A549 (cell line): ENCODE data around the gene TRIM37.

Experiments used
- CBX8 ChIP-seq: fragments of 200-600 bp; sonication (generic); IDR thresholded peaks from 2 replicates; pipeline ENCODE4 v1.6.1; 2016
- CEBPB ChIP-seq, 2 experiments: fragments of >200 bp in 1 of 2; sonication (Bioruptor Twin) in 1 of 2; formaldehyde crosslinking in 1 of 2; IDR thresholded peaks; 2 replicates each; pipeline ENCODE4 v1.6.1; 2012 to 2016
- JUN ChIP-seq, 2 experiments: fragments of >200 bp; sonication (Bioruptor Twin); formaldehyde crosslinking; IDR thresholded peaks; 2 replicates in 1 of 2; 3 replicates in 1 of 2; pipeline ENCODE4 v1.6.1; 2016 to 2017
- MYC ChIP-seq: IDR thresholded peaks from 2 replicates; pipeline ENCODE4 v1.6.1; 2012; ENCODE audit warnings: mild to moderate bottlenecking, inconsistent platforms, low read length, improper control_type of control experiment, borderline replicate concordance
- PBX3 ChIP-seq: IDR thresholded peaks from 2 replicates; pipeline ENCODE4 v1.6.1; 2012
- POLR2A ChIP-seq: IDR thresholded peaks from 2 replicates; pipeline ENCODE4 v1.6.1; 2012; ENCODE audit warnings: mild to moderate bottlenecking, low read length
- POLR2AphosphoS2 ChIP-seq: conservative IDR thresholded peaks from 2 replicates; pipeline ENCODE4 v1.6.1; 2012; ENCODE audit warnings: low read length, improper control_type of control experiment, inconsistent platforms
- RAD21 ChIP-seq, 2 experiments: fragments of >200 bp in 1 of 2; sonication (Bioruptor Twin) in 1 of 2; formaldehyde crosslinking in 1 of 2; IDR thresholded peaks in 1 of 2; conservative IDR thresholded peaks in 1 of 2; 2 replicates in 1 of 2; 3 replicates in 1 of 2; pipeline ENCODE4 v1.6.1; 2012 to 2018; ENCODE audit warnings: inconsistent platforms in 1 of 2
- RCOR1 ChIP-seq: fragments of 150-350 bp; IDR thresholded peaks from 2 replicates; pipeline ENCODE4 v1.6.1; 2014; ENCODE audit warnings: antibody characterized with exemption, low read length, low read depth
- USF2 ChIP-seq: fragments of 450-650 bp; IDR thresholded peaks from 2 replicates; pipeline ENCODE4 v1.6.1; 2014; ENCODE audit warnings: antibody characterized with exemption
- ZFP36 ChIP-seq: fragments of 450-650 bp; IDR thresholded peaks from 2 replicates; pipeline ENCODE4 v1.6.1; 2014; ENCODE audit warnings: borderline replicate concordance; ENCODE audit not compliant: partially characterized antibody
- ZNF302 ChIP-seq: fragments of 250-450 bp; sonication (Bioruptor Pico); IDR thresholded peaks from 2 replicates; pipeline ENCODE4 v1.9.0; 2021; ENCODE audit warnings: inconsistent platforms, mild to moderate bottlenecking, moderate library complexity
- TF ChIP-seq, protein P1 (sequence below): fragments of >200 bp; sonication (Bioruptor Twin); formaldehyde crosslinking; IDR thresholded peaks from 3 replicates; pipeline ENCODE4 v1.5.1; 2016

- TF ChIP-seq POLR2AphosphoS2: no peak
- TF ChIP-seq CEBPB (IDR thresholded peaks at IDR 0.05): no peak
- TF ChIP-seq JUN (IDR thresholded peaks at IDR 0.05): no peak
- TF ChIP-seq MYC: no peak
- TF ChIP-seq, protein P1, sequence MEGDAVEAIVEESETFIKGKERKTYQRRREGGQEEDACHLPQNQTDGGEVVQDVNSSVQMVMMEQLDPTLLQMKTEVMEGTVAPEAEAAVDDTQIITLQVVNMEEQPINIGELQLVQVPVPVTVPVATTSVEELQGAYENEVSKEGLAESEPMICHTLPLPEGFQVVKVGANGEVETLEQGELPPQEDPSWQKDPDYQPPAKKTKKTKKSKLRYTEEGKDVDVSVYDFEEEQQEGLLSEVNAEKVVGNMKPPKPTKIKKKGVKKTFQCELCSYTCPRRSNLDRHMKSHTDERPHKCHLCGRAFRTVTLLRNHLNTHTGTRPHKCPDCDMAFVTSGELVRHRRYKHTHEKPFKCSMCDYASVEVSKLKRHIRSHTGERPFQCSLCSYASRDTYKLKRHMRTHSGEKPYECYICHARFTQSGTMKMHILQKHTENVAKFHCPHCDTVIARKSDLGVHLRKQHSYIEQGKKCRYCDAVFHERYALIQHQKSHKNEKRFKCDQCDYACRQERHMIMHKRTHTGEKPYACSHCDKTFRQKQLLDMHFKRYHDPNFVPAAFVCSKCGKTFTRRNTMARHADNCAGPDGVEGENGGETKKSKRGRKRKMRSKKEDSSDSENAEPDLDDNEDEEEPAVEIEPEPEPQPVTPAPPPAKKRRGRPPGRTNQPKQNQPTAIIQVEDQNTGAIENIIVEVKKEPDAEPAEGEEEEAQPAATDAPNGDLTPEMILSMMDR: no peak
- no peak for TF ChIP-seq POLR2A
- TF ChIP-seq ZFP36: no peak
- TF ChIP-seq RAD21 (conservative IDR thresholded peaks at IDR 0.05 in 1 of 2, IDR thresholded peaks at IDR 0.05 in 1 of 2): no peak
- no peak for TF ChIP-seq CBX8
- TF ChIP-seq USF2: no peak
- TF ChIP-seq ZNF302 (CRISPR knock-in tag): no peak
- no peak for TF ChIP-seq RCOR1
- TF ChIP-seq PBX3: no peak
Measured at GRCh38 chr17:59074494-59074893, 32.2 kb downstream of the TRIM37 start.
